Left renal cortex interstitium (tissue), 4 donors: ENCODE measurements around the gene PCSK2. TPM values are rescaled to one million over a fixed set of nuclear protein-coding genes. Genes with fewer than 3 reads are reported as not detected.

Experiments used
- DNase-seq, 4 donors: peaks; one replicate each; pipeline ENCODE4 v3.0.0-alpha.2; 2013; ENCODE audit warnings: low read depth in 4 of 4, low spot score in 2 of 4, missing footprints in 1 of 4
- polyA plus RNA-seq, 4 donors: library from polyadenylated mRNA; unstranded; fragments of 120-200 nt; gene quantifications; one replicate each; pipeline ENCODE4 v1.2.1, GENCODE V29; 2013; ENCODE audit not compliant: insufficient read length in 4 of 4

PCSK2 gene
- polyA plus RNA-seq, 4 donors = 0.72 to 0.81 (median 0.76) TPM

DNA sequence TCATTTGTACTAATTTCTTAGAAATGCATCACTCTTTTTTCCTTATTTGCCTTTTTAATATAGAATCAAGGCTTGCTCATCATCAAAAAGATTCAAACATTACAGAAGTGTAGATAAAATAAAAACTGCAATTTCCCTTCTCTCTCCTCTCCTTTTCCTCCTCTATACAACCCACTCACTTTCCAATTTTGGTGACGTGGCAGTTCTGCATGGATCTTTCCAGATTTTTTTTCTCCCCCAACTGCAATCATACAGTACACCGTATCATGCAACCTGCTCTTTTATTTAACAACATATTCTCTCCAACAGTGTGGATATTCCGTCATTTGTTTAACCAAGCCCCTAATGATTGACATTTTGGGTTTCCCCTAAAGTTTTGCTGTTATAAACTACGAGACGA is 163.8 kb downstream of the PCSK2 start:
- DNase-seq = no peak

DNA sequence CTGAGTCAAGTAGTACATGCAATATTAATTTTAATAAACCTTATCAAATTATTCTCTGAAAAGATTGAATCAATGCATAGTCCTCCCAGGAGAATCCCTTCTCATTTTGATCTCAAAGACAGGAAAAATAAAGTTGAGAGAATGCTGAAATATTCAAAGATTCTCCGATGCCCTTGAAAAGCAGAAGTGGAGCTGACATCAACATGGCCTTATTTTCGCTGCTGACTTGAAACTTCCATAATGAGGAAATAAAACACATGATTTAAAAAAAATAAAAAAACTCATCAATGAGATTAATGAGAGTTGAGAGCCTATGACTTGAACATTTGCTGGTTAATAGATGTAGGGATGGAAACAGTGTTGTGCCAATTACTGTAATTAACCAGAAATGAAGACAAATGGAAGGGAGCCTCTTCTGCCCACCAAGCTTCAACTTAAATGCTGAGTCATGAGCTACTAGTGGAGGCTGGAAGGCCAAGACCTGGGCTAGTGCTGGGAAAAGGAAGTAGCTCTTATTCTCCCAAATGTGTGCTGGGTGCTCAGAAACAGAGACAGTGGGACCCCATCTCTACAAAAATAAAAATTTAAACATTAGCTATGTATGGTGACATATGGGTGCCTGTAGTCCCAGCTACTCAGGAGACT is 164.4 kb downstream of the PCSK2 start:
- DNase-seq = no peak

DNA sequence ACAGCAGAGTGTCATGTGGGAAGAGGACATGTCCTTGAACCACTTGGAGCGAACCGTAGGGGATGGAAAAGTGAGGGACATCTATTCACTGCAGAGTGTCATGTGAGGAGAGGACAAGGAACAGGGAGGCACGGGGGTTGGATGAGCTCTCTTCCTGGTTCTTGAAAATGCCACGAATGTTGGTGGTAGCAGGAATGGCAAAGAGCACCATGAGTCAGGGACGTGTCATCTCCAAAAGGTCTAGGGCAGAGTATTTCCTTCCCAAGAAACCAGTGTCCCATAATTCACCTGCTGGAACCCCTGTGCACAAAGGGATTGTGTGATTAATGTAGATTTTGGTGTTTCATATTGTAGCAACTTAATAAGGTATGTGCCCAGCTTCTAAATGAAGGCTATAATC is 167.6 kb downstream of the PCSK2 start:
- no peak for DNase-seq

DNA sequence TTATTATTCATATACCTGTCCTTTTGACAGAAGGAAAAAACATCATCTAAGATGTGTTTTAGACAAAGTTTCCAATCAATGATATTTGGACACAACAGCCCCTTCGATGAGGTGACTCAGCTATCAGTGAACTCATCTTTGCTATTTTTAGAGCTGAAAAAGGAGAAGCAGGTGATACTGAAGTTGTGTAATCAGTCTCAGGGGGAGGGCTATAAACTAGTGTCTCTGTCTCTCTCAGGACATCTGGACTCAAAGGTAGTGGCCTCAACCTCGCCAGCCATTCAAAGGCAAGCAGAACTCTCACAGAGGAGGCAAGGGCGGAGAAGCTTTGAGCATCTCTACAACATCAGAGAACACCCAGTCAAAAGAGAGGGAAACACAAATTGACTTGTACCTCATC is 168.9 kb downstream of the PCSK2 start:
- no peak for DNase-seq

DNA sequence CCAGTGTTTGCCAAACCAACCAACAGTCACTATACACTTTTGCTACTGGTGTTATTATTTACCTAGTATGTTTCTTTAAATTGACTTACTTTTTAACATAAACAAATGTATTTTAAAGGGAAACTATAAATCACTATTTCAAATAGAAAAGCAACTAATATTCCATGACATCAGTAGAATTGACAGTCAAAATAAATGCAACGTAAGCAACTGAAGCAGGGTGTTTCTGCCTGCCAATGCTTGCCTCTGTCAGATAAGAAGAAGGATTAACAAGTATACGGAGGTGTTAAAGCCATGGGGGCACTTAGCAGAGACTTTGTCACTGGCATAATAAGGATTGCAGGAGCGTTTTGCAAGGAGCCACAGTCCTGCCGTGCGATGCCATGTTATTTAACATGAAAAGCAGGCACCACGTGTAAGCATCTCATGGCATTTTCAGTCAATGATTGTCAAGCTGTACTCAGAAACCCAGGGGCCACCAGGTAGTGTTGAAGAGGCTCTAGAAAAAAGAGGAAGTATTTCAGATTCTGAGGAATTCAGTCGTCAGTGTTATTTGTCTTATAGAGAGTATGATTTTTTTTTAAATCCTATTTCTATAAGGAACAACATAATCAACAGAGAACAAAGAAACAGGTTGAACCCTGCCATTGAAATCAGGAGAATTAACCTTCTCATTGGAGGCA is 172.6 kb downstream of the PCSK2 start:
- no peak for DNase-seq

DNA sequence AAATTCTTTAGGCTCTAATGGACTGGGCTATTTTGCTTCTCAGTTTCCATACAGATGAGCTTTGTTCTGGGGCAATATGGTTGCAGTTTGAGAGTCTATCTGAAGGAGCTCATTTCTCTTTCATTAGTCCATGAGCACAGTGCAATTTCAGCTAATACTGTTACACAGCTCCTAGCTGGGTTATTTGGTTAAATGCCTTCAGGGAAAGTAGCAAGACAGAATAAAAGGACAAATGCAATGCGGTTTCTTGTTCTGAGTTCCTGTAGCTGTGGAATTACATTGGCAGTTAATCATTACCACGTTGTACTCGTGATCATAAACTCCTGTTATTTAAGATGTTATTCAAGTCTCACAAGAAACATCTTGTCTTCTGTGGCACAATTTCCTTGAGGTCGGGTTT is 176.6 kb downstream of the PCSK2 start:
- peak in 1 of 4 donors; percentile 34 for DNase-seq

DNA sequence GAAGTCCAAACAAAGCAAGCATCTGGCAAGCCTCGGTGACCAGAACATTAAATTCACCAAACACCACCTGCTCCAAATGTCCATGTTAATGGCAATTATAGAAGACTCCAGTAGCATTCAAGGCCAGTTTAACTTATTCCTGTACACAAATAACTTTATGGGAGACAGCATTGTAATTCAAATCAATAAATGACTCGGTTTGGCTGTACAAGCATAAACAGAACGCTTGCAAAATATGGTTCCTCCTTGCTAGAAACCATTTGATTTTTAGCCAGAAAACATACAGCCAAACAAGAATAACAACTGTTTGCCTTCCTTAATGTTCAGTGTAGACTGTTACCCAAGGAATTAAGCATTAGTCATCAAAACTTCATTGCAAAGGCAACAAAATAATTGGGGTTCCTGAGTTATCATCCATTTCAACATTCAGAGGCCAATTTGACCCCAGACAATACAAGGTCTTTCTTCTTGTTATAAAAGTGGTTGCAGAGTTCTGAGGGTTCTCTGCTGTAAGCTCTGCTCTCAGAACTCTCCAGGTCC is 179.3 kb downstream of the PCSK2 start:
- no peak for DNase-seq

DNA sequence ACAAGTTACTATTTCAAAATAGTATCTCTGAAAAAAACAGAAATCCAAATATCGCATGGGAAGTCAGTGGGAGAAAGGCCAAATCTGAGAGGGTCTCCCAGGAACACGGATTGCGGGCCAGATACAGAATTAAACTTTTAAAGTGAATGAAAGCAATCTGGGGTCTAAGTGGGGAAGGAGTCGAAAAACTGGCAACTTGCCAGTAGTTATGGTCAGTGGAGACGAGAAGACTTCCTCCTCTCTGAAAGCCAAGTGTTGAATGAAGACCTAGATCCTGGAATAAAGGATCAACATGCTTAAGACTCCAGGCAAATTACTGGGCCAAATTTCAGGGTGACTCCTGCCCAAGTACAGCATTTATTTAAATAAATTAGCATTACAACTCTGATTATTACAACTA is 180.7 kb downstream of the PCSK2 start:
- no peak for DNase-seq

DNA sequence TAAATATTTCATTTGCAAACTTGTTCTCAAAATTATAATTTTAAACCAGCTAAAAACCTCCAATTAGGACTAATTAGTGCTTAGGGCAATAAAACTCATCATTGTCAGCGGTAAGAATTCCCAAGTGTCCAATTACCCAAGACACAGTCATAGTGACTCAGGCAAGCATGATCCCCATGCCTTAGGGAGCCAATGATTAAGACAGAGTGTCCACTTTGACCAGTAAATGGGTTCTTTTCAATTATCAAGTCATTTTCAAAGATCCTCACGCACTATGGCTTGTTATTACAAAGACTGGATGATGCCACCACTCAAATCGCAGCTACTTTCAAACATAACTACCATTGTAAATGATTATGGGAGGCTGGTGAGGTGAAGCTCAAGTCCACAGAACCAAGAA is 190.4 kb downstream of the PCSK2 start:
- DNase-seq = no peak

DNA sequence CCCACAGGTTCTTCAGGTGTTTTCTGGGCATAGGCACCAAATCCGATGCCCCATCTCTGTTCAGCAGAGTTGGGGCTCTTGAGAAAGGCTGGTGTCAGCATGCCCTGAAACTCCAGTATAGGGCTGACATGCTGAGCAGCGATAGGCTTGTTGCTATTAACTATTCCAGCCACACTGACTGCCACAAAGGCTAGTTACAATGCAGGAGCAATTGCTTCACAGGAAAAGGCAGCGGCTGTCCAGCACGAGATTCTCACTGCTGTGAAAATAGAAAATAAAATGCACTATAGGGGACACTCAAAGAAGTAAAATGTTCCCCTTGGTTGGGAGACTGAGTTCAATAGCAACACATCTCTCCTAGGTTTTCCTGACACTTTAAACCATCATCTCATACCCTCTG is 191.9 kb downstream of the PCSK2 start:
- DNase-seq = no peak

DNA sequence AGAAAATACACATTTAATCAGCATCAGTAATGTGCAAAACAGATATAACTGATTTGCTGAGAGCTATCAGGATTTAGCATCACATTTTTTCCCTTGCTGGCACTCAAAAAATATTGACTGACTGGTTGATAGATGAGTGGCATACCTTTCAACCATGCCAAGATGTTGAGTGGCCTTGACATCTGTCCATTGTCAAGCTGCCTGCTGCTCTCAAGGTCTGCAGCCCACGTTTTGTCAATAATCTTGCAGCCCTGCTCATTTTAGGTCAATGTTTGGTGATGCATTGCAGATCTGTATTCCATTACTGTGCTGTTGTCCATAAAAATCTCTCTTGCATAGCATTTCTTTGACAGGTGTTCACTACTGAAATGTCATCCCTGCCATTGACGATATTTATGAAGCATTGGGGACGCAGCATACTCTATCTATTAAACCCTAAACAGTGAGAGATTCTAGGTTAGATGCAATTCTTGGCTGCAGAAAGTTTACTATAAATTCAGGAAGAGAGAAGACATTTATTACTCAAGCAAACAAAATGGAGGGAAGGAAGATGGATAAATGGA is 192.7 kb downstream of the PCSK2 start:
- DNase-seq = no peak

DNA sequence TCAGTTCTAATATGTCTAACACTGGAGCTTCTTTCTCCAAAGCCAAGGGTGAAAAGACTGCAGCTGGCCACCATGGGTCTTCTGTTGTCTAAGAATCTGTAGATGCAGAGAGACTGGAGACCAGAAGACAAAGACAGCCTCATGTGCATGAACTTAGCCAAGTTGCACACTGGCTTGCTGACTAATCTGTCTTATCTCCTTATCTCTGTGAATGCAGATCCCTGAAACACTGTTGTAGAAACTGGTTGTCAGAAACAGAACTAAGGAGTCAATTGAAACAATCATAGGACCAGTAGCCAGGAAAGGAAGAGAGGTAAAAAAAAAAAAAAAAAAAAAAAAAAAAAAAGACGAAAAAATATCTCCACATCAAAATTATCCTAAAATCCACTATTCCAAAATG is 194.7 kb downstream of the PCSK2 start:
- no peak for DNase-seq

DNA sequence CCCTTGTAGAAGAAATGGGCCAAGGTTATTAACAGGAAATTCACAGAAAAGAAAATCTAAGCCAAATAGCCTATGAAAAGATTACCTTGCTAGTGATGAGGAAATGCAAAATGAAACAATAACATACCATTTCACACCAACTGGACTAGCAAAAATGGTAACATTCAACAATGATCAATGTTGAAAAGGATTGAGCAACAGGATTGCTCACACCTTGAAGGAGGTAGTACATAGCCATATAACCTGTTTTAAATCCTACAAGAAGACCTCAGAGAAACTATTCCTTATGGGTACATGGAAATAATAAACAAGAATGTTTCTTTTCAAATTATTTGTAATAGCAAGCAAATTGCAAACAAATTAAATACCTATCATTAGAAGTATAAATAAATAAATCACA is 196.9 kb downstream of the PCSK2 start:
- no peak for DNase-seq

DNA sequence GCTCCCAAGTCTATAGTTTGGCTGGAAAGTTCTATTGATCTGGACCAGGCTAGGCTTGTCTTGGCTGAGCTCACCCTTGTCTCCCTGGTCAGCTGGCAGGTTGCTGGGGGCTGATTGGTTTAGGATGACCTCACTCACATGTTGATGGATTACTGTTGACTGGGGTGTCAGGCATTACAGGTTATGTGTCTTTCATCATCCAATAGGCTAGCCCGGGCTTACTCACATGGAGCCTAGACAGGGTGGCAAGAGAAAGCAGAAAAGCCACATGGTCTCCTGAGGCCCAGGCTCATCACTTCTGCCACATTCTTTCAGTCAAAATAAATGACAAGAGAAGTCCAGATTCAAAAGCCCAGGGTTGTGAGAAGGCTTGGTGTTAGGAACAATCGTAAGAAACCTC is 200.8 kb downstream of the PCSK2 start:
- no peak for DNase-seq

DNA sequence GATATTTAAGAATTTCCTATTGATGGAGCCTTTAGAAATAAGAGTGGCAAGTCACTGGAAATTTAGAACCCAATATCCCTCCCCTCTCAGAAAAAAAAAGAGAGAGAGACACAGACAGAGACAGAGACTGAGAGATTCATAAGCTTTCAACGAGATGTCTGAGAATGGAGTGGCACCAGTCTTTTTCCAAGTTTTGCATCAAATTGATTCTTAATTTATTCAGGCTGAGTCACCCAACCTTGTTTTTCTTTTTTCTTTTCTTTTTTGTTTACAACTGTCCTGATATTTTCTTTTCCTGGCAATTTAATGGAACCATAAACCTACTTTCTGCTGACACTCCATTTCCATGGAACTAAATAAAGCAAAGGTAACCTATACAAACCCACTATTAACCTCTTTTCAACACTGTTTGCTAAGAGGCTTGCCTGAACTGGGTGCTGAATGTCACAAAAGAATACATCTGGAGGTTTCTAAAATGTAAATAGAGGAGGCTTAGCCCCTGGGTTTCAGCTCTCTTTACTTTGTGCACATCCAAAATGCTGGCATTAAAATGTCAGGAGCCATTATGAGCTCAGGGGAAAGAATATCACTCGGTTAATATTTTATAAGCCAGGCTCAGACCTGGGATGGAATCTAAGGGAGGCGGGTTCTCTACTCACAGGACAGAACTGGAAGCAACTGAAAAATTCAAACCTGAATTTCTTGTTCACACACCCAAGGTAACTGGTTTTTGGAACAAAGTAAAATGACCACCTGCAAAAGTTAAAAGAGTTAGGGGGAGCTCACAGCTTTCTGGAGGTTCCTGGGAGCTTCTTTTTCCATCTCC is 203.5 kb downstream of the PCSK2 start:
- no peak for DNase-seq

DNA sequence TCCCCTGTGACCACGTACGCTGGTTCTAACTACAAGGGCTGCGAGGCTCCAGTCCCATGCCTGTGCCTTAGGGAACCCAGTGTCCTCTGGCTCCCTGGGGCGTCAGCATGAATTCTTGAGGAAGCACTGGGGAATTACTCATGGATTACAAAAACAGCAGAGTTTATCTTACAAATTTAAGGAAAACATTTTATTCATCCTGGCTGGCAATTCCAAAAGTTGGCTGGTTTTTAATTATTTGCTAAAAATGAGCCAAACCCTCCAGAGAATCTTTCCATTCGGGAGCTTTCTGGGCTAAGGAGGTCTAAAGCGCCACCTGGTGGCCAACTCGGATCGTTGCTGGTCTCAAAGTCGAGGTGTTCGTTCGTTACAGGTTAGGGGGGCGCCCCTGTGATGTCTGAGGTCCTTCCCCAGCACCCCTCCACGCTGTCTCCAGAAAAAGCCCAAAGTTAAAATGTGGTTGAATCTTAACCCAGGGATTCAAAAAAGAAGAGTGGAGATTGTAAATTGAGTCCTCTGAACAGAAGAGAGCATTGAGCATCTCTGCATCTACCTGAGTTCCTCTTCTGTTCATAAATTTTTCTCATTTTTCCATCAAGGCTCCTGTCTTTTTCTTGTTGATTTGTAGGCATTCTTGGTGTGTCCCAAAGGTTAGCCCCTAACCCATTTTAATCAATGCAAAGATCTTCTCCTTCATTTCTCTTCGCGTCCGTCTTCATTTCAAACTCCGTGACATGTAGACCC is 205.0 kb downstream of the PCSK2 start:
- DNase-seq = peak in 1 of 4 donors; percentile 32

DNA sequence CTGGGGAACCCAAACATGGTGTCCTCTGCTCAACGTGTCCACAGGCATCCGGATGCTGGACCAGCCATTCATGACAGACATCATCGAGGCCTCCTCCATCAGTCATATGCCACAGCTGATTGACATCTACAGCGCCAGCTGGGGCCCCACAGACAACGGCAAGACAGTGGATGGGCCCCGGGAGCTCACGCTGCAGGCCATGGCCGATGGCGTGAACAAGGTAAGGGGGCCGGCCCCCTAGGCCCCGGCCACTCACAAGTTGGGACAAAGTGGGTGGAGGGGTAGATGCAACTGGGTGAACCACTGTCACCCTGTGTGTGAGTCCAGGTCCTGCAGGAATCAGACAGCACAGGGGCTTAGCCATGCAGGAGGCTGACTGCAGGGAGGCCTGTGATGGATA is 209.8 kb downstream of the PCSK2 start:
- no peak for DNase-seq

DNA sequence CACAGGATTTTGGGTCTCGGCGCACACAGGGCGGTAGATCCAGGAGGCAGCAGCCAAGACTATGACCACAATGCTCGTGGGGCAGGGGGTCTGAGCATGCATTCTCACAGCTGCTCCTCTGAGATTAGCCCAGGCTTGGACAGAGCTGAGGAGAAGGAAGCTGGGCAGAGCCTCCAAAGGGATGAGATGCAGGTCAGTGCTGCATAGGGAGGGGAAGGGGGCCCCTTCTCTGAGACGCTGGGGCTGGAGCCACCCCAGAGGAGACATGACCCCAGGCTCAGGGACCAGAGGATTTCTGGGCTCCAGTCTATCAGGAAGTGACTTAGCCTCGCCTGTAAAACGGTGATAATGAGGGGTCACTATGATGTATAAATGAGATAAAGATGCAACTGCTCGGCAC is 210.4 kb downstream of the PCSK2 start:
- no peak for DNase-seq

DNA sequence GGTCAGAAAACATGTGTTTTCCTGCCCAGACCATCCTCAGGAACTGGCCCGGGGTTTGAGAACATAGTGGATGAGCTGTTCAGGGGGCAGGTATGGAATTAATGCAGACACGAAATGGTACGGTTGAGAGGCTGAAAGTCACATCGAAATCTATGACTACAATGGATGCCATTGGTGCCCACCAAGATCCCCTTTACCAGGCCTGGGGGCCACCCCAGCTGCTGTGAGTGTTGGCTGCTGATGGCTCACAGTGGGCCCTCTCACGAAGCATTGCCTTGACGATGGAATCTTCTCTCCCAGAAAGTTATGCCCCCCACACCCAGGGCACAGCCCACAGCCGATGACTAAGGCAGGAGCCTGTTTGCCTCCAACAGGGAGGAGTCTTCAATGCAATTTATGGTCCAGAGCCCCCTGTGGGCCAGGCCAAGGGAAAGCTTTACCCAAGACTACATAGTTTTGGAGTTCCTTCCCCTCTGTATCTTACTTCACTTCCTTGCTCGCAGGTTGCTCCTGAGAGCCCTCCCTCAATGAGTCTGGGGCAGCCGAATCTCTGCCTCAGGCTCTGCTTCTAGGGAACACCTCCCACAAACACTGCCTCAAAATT is 211.7 kb downstream of the PCSK2 start:
- DNase-seq = no peak
